HUES48 (cell line): ENCODE results near the gene C2orf78.
A peak's percentile ranks its signal among the peaks of the same experiment; 100 is the strongest.
"Not testable (repeated sequence)": the region's sequence is repeated elsewhere in the genome, so short reads cannot be mapped to it uniquely, and the experiment has no call there.

Experiments used
- H3K27ac ChIP-seq: one replicate; pipeline ENCODE4 v1.7.0; 2013; ENCODE audit warnings: low read depth, low read length, inconsistent platforms
- H3K27me3 ChIP-seq: 2 replicates; pipeline ENCODE4 v1.6.1; 2013; ENCODE audit warnings: mild to moderate bottlenecking, low read length; ENCODE audit not compliant: control insufficient read depth, insufficient read depth
- H3K36me3 ChIP-seq: 2 replicates; pipeline ENCODE4 v1.6.1; 2013; ENCODE audit warnings: low read length; ENCODE audit not compliant: control insufficient read depth, insufficient read depth
- H3K4me1 ChIP-seq: 2 replicates; pipeline ENCODE4 v1.6.1; 2013; ENCODE audit warnings: mild to moderate bottlenecking, low read length; ENCODE audit not compliant: control insufficient read depth, insufficient read depth
- H3K4me3 ChIP-seq: 2 replicates; pipeline ENCODE4 v1.5.1; 2013; ENCODE audit warnings: mild to moderate bottlenecking, low read depth, low read length
- H3K9ac ChIP-seq: 2 replicates; pipeline ENCODE4 v1.6.1; 2013; ENCODE audit warnings: mild to moderate bottlenecking, low read depth, low read length, moderate library complexity
- H3K9me3 ChIP-seq: 2 replicates; pipeline ENCODE4 v1.6.1; 2013; ENCODE audit warnings: low read length; ENCODE audit not compliant: control insufficient read depth, insufficient read depth

C2orf78 gene

GRCh38 chr2:73759285-73759764, 24.7 kb upstream of the C2orf78 start:
- H3K4me1 ChIP-seq = no peaks in the 10 kb centered on the region
- H3K36me3 ChIP-seq = peaks cover 63% of the 10 kb centered on the region
- no peaks in the 10 kb centered on the region; the same call in 1 of the 2 replicates for H3K9me3 ChIP-seq
- no peak overlapping the region for H3K27ac ChIP-seq
- no peak overlapping the region for H3K4me3 ChIP-seq
- H3K9ac ChIP-seq = no peak overlapping the region
- H3K27me3 ChIP-seq = no peaks in the 10 kb centered on the region

- peaks cover 68% of the 10 kb centered on the region for H3K36me3 ChIP-seq
Observed at GRCh38 chr2:73759904-73760303, 24.1 kb upstream of the C2orf78 start.

GRCh38 chr2:73762571-73762970, 21.4 kb upstream of the C2orf78 start:
- Histone ChIP-seq H3K27ac (no peak overlapping the region), H3K27me3 (no peaks in the 10 kb centered on the region), H3K36me3 (peaks cover 83% of the 10 kb centered on the region), H3K4me1 (no peaks in the 10 kb centered on the region), H3K9me3 (no peaks in the 10 kb centered on the region), H3K4me3 (no peak overlapping the region), H3K9ac (no peak overlapping the region)

More at GRCh38 chr2:73759904-73760303, 24.1 kb upstream of the C2orf78 start:
- Histone ChIP-seq H3K27ac (no peak overlapping the region), H3K4me3 (no peak overlapping the region), H3K4me1 (no peaks in the 10 kb centered on the region), H3K9me3 (no peaks in the 10 kb centered on the region; the same call in 1 of the 2 replicates), H3K9ac (no peak overlapping the region), H3K27me3 (no peaks in the 10 kb centered on the region)

DNA sequence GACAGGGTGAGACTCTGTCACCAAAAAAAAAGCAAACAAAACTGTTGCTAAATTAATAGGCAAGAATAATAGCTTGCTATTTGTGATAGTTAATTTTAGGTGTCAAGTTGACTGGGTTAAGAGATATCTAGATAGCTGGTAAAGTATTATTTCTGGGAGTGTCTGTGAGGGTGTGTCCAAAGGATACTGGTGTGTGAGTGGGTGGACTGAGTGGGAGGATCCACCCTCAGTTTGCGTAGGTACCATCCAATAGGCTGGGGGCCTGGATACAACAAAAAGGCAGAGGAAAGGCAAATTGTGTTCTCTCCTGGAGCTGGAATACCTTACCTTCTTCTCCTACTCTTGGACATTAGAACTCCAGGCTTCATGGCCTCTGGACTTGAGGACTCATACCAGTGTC, 19.0 kb upstream of the C2orf78 start:
- Histone ChIP-seq H3K9ac (no peak overlapping the region), H3K27ac (no peak overlapping the region), H3K27me3 (no peaks in the 10 kb centered on the region), H3K4me3 (no peak overlapping the region), H3K4me1 (no peaks in the 10 kb centered on the region), H3K9me3 (no peaks in the 10 kb centered on the region), H3K36me3 (peaks cover 92% of the 10 kb centered on the region)

DNA sequence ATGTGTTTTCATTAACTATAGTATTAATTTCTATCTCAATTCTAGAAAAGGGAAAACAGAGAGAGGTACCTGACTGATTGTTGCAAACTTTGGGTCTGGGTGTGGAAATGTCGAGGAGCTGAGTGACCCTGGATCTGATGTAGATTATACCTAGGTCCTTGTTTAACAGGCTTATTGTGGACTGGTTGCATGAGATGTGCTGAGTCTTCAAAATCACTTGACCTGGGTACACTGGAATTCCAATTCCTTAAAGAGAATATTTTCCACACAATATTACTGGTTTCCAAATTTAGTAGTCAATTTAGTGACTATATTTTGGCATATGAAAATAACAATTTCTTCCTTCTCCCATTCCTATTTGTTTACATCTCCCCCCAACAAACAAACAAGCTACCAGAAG, 17.6 kb upstream of the C2orf78 start:
- Histone ChIP-seq H3K4me3 (no peak overlapping the region), H3K36me3 (peaks cover 84% of the 10 kb centered on the region), H3K9me3 (no peaks in the 10 kb centered on the region), H3K27ac (no peak overlapping the region), H3K9ac (no peak overlapping the region), H3K27me3 (no peaks in the 10 kb centered on the region), H3K4me1 (no peaks in the 10 kb centered on the region)

GRCh38 chr2:73766994-73767393, 17.0 kb upstream of the C2orf78 start:
- H3K9ac ChIP-seq = no peak overlapping the region
- no peaks in the 10 kb centered on the region for H3K9me3 ChIP-seq
- H3K4me1 ChIP-seq = no peaks in the 10 kb centered on the region
- H3K4me3 ChIP-seq = no peak overlapping the region
- H3K27ac ChIP-seq = no peak overlapping the region
- peaks cover 79% of the 10 kb centered on the region for H3K36me3 ChIP-seq
- no peaks in the 10 kb centered on the region for H3K27me3 ChIP-seq

GRCh38 chr2:73770725-73771124, 13.3 kb upstream of the C2orf78 start:
- Histone ChIP-seq H3K9me3 (no peaks in the 10 kb centered on the region), H3K9ac (no peak overlapping the region), H3K4me1 (no peaks in the 10 kb centered on the region), H3K27ac (no peak overlapping the region), H3K27me3 (no peaks in the 10 kb centered on the region), H3K36me3 (peaks cover 79% of the 10 kb centered on the region), H3K4me3 (no peak overlapping the region)

DNA sequence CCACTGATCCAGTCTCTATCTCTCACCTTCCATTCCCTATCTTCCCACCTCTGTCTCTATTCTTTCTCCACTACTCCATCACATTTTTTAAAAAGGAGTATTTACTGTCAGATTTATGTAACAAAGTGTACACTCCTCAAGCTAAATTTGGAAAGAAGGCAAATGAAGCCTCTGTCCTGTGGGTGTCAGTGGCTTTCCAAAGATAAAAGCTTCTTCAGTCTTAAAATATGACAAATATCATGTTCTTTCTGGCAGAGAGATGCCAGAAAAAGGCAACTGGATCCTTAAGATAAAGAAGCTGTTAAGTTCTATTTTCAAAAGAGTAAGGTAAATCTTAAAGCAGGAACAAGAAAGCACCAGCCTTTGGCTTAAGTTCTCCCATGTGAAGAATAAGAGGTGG, 11.2 kb upstream of the C2orf78 start:
- no peak overlapping the region for H3K4me3 ChIP-seq
- H3K36me3 ChIP-seq = peaks cover 75% of the 10 kb centered on the region
- H3K27me3 ChIP-seq = no peaks in the 10 kb centered on the region
- H3K9me3 ChIP-seq = no peaks in the 10 kb centered on the region
- no peak overlapping the region for H3K9ac ChIP-seq
- H3K27ac ChIP-seq = no peak overlapping the region
- no peaks in the 10 kb centered on the region for H3K4me1 ChIP-seq

- Histone ChIP-seq H3K27me3 (no peaks in the 10 kb centered on the region), H3K4me1 (0 out of 2 replicates have a peak, but pooled peaks cover 3% of the 10 kb centered on the region), H3K27ac (no peak overlapping the region), H3K9ac (no peak overlapping the region), H3K4me3 (no peak overlapping the region), H3K9me3 (no peaks in the 10 kb centered on the region), H3K36me3 (peaks cover 54% of the 10 kb centered on the region)
Observed at GRCh38 chr2:73776381-73776780, 7.6 kb upstream of the C2orf78 start.

DNA sequence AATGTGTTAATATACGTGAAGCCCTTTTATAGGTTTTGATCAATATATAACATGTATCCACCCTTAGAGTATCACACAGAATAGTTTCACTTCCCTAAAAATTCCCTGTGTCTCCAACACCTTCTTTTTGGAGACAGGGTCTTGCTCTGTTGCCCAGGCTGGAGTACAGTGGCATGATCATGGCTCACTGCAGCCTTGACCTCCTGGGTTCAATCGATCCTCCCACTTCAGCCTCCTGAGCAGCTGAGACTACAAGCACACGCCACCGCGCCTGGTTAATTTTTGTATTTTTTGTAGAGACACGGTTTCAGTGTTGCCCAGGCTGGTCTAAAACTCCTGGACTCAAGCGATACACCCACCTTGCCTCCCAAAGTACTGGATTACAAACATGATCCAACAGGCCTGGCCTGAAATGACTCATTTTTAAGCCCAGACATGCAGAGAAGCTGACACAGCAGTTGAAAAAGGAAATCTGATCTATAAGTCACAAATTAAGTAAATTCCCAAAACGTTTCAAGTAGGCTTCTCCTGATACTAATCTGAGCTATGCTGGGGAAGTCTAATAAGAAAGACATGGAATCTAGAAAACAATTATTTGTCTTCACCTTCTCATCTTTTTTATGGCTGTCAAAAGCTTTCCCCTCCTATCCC, 7.0 kb upstream of the C2orf78 start:
- H3K36me3 ChIP-seq = peaks cover 53% of the 10 kb centered on the region
- 0 out of 2 replicates have a peak, but pooled peaks cover 3% of the 10 kb centered on the region for H3K4me1 ChIP-seq
- H3K9ac ChIP-seq = no peak overlapping the region
- H3K27me3 ChIP-seq = no peaks in the 10 kb centered on the region
- no peak overlapping the region for H3K4me3 ChIP-seq
- no peaks in the 10 kb centered on the region for H3K9me3 ChIP-seq
- no peak overlapping the region for H3K27ac ChIP-seq

DNA sequence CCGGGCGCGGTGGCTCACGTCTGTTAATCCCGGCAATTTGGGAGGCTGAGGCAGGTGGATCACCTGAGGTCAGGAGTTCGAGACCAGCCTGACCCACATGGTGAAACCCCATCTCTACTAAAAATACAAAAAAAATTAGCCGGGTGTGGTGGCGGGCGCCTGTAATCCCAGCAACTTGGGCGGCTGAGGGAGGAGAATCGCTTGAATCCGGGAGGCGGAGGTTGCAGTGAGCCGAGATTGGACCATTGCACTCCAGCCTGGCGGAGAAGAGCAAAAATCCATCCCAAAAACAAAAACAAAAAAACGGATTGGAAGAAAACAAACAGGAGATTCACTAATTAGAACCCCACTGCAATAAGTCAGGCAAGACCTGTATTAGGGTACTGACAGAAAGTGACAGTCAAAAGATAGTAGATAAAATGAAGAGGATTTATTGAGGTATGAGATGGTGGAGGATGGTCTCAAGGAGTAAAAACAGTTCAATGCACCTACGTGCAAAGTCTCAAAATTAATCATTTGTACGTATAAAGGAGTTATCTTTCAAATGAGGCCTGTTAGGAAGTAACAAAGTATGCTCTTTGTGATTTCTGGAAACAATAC, 5.0 kb upstream of the C2orf78 start:
- not testable (repeated sequence) for H3K4me1 ChIP-seq, H3K27me3 ChIP-seq, H3K9me3 ChIP-seq, H3K27ac ChIP-seq
- peaks cover 33% of the 10 kb centered on the region for H3K36me3 ChIP-seq
- peak overlapping the region; percentile 92 for H3K9ac ChIP-seq
- H3K4me3 ChIP-seq = peak overlapping the region; percentile 87
